Measurements from ENCODE around the gene IQSEC3. TPM values are rescaled to one million over a fixed set of nuclear protein-coding genes. Genes with fewer than 3 reads are reported as not detected.
"Not testable (repeated sequence)": the region's sequence is repeated elsewhere in the genome, so short reads cannot be mapped to it uniquely, and the experiment has no call there.

The IQSEC3 gene
- total RNA-seq, 2 experiments from 2014 or later: 2.0 to 2.2 TPM

DNA sequence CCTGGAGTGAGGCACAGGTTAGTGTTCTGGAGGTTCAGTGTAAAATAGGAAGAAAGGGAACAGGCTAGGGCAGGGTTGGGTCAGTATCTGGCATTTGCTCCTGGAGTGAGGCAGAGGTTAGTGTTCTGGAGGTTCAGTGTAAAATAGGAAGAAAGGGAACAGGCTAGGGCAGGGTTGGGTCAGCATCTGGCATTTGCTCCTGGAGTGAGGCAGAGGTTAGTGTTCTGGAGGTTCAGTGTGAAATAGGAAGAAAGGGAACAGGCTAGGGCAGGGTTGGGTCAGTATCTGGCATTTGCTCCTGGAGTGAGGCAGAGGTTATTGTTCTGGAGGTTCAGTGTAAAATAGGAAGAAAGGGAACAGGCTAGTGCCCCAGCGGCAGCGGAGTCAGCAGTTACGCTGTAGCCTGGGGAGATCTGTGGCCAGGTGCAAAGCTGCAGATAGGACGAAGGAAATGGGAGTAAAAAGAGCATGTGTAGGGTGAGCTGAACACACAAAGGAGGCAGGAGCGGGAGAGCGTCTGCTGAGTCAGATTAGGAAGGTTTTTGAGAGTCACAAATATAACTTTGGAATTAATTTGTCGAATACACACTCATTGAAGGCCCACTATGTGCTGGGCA is 67.2 kb downstream of the IQSEC3 start:
- H3K4me3 Mint-ChIP-seq; ATAC-seq; H3K27me3 Mint-ChIP-seq; H3K36me3 Mint-ChIP-seq; CTCF ChIA-PET; H3K9me3 Mint-ChIP-seq (ENCODE audit: low read depth); DNase-seq; H3K27ac Mint-ChIP-seq; H3K4me1 Mint-ChIP-seq: not testable (repeated sequence)

DNA sequence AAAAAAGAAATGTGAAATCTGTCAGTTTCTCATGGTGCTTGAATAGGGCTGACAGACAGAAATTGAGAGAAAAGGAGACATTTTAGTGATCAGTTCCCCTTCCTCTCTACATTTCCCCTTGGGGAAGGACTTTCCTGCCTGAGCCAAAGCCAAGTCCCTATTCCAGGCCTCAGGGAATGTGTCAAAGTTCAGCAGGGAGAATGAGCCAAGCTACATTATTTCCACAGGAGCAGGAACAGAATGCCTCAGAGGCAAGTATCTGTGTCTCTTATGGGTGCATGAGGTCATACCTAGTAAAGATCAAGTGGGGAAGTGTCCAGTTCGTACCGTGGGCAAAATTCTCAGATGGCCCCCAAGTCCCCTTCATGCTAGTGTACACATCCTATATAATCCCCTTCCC is 68.6 kb downstream of the IQSEC3 start:
- no peak overlapping the region for H3K4me3 Mint-ChIP-seq
- DNase-seq (no peak), ATAC-seq (no peak)
- H3K4me1 Mint-ChIP-seq: peaks cover 6% of the 10 kb centered on the region
- no peaks in the 10 kb centered on the region for H3K9me3 Mint-ChIP-seq (ENCODE audit: low read depth)
- H3K36me3 Mint-ChIP-seq: no peaks in the 10 kb centered on the region
- H3K27me3 Mint-ChIP-seq: peaks cover 13% of the 10 kb centered on the region
- CTCF ChIA-PET: no interaction called here
- H3K27ac Mint-ChIP-seq: no peak overlapping the region

DNA sequence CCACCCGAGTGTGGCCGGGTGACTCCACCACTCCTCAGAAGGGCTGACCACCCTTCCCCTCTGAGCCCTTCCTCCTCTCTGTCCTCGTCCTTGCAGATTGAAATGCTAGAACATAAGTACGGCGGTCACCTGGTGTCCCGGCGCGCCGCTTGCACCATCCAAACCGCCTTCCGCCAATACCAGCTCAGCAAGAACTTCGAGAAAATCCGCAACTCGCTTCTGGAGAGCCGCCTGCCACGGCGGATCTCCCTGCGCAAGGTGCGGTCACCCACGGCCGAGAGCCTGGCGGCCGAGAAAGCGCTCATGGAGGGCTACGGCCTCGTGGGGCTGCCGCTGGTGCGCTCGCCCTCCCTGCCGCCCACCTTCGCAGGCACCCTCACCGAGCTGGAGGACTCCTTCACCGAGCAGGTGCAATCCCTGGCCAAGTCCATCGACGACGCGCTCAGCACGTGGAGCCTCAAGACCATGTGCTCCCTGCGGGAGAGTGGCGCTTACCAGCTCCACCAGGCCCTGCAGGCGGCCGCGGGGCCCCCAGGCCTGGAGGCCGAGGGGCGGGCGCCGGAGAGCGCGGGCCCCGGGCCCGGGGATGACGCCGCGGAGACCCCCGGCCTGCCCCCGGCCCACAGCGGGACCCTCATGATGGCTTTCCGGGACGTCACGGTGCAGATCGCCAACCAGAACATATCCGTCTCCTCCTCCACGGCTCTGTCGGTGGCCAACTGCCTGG is 71.8 kb downstream of the IQSEC3 start:
- peak overlapping the region; percentile 48 for H3K27ac Mint-ChIP-seq

DNA sequence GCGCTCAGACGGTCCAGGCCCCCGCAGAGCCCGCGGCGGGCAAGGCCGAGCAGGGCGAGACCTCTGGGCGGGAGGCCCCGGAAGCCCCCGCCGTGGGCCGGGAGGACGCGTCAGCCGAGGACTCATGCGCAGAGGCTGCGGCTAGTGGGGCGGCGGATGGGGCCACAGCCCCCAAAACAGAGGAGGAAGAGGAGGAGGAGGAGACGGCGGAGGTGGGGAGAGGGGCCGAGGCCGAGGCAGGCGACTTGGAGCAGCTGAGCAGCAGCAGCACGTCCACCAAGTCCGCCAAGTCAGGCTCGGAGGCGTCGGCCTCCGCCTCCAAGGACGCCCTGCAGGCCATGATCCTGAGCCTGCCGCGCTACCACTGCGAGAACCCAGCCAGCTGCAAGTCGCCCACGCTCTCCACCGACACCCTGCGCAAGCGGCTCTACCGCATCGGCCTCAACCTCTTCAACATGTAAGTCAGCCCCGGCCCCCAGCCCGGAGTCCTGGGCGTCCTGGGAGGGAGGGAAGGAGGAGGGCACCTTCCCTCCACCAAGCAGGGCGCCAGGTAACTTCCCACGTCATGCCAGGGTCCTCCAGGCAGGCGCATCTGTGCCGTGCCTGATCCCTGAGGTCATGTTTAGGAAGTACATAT is 72.4 kb downstream of the IQSEC3 start:
- peaks cover 22% of the 10 kb centered on the region for H3K27me3 Mint-ChIP-seq
- H3K36me3 Mint-ChIP-seq: no peaks in the 10 kb centered on the region
- CTCF ChIA-PET: interaction anchor here (0.6 kb wide), 1 partner anchor 52 kb away, joined by 3 read pairs; no protein-coding TSS in a partner anchor
- H3K4me3 Mint-ChIP-seq: peak overlapping the region; percentile 71
- peak; percentile 55 for ATAC-seq
- peak; percentile 45 for DNase-seq
- H3K27ac Mint-ChIP-seq: peak overlapping the region; percentile 66
- no peaks in the 10 kb centered on the region for H3K9me3 Mint-ChIP-seq (ENCODE audit: low read depth)
- H3K4me1 Mint-ChIP-seq: peaks cover 6% of the 10 kb centered on the region

More for the DNA sequence above, 71.8 kb downstream of the IQSEC3 start:
- Mint-ChIP-seq H3K36me3 (no peaks in the 10 kb centered on the region), H3K9me3 (ENCODE audit: low read depth) (no peaks in the 10 kb centered on the region), H3K4me3 (peak overlapping the region; percentile 71), H3K27me3 (peaks cover 22% of the 10 kb centered on the region), H3K4me1 (peaks cover 6% of the 10 kb centered on the region)
- CTCF ChIA-PET: no interaction called here
- ATAC-seq (no peak), DNase-seq (no peak)

DNA sequence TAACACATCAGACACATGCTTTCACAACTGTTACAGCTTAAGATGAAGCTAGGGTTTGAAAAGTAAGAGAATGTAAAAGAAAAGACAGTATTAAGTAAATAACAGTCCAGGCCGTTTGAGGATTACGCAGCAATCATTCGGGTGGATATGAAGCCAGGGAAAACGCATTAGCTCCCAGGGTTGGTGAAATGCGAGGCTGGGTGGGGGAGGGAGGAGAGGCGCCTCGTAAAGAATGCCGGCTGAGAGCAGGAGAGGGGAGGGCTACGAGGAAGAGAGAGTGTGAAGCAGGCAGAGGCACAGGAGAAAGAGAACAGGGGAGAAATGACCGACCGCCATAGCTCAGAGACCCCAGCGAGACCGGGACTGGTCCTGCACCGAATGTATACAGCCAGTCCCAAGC is 73.0 kb downstream of the IQSEC3 start:
- Mint-ChIP-seq H3K4me1 (peaks cover 9% of the 10 kb centered on the region), H3K4me3 (peak overlapping the region; percentile 71), H3K27ac (no peak overlapping the region), H3K9me3 (ENCODE audit: low read depth) (no peaks in the 10 kb centered on the region), H3K27me3 (peaks cover 22% of the 10 kb centered on the region), H3K36me3 (no peaks in the 10 kb centered on the region)
- CTCF ChIA-PET: interaction anchor here (0.6 kb wide), 1 partner anchor 53 kb away, joined by 3 read pairs; no protein-coding TSS in a partner anchor
- DNase-seq: no peak
- no peak for ATAC-seq

DNA sequence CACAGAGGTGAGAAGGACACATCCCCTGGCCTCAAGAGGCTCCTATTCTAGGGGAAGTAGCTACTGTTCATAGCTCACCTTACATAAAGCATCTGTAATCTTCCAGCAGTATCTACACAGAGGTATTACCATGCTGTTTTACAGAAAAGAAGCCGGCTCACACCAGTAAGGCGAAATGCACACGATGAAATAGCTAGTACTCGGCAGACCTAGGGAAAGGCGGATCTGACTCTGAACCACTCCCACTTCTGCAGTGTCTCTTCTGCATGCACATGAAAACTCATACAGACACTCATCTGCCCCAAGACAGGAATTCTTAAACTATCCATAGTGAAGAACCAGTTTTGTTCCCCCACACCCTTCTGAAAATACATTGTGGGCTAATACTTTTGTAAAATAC is 73.6 kb downstream of the IQSEC3 start:
- peaks cover 9% of the 10 kb centered on the region for H3K4me1 Mint-ChIP-seq
- DNase-seq (no peak), ATAC-seq (no peak)
- no peaks in the 10 kb centered on the region for H3K9me3 Mint-ChIP-seq (ENCODE audit: low read depth)
- H3K27ac Mint-ChIP-seq: no peak overlapping the region
- peaks cover 22% of the 10 kb centered on the region for H3K27me3 Mint-ChIP-seq
- no peak overlapping the region for H3K4me3 Mint-ChIP-seq
- CTCF ChIA-PET: no interaction called here
- H3K36me3 Mint-ChIP-seq: no peaks in the 10 kb centered on the region

DNA sequence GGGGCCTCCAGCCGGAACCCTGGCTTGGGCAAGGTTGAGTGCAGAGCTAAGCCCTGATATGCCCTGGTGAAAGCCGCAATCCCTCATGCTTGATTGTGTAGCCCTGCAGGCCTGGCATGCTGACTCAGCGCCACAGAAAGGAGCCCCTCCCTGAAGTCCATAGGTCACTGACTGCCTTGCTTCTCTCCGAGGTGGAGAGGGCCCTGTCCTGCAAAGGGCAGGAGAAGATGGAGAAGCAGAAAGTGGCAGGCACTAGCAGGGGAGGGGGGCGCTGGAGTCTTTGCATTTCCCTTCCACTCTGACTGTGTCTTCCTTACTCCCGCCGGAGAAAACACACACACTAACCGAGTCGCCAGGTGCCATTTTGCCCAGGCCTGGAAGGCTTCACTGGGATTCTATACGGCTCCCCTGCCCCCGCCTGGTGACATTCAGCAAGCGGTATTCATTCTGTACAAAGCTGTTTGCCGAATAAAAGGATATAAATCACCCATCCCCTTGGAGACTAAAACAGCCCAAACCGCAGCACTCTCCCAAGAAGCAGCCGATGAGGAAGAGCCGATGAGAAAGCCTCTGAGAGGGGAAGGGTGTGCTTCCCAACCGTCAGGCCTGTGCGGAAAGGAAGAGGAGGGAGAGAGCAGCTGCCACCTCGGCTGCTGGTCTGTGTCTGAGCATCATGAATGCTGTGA is 77.5 kb downstream of the IQSEC3 start:
- DNase-seq: no peak
- no peak for ATAC-seq
- Mint-ChIP-seq H3K9me3 (ENCODE audit: low read depth) (no peaks in the 10 kb centered on the region), H3K4me3 (no peak overlapping the region), H3K36me3 (no peaks in the 10 kb centered on the region), H3K27me3 (peaks cover 19% of the 10 kb centered on the region), H3K4me1 (peaks cover 8% of the 10 kb centered on the region), H3K27ac (no peak overlapping the region)
- CTCF ChIA-PET: no interaction called here

DNA sequence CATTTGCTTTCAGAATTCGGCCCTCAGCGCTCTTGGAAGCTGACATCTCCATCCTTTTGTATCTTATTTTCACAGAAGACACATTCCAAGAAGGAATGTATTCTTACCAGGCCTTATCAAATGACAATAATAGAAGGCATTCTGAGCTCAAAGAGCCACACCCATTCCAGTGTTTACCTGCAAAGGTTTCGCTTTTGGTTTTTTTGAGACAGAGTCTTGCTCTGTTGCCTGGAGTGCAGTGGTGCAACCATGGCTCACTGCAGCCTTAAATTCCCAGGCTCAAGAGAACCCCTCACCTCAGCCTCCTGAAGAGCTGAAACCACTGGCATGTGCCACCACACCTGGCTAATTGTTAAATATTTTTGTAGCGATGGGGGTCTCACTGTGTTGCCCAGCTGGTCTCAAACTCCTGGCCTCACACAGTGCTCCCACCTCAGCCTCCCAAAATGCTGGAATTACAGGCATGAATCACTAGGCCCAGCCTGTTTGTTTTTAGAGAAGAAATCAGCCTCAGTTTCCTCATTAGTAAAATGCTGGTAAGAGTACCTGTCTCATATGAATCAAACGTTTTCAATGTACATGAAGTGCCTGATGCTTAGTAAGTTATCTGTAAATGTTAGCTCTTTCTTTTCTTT is 78.2 kb downstream of the IQSEC3 start:
- no peaks in the 10 kb centered on the region for H3K36me3 Mint-ChIP-seq
- H3K4me1 Mint-ChIP-seq: peaks cover 3% of the 10 kb centered on the region
- H3K27me3 Mint-ChIP-seq: peaks cover 12% of the 10 kb centered on the region
- H3K9me3 Mint-ChIP-seq (ENCODE audit: low read depth): no peaks in the 10 kb centered on the region
- CTCF ChIA-PET: interaction anchor here (1.1 kb wide), 1 partner anchor 46 kb away, joined by 4 read pairs; no protein-coding TSS in a partner anchor
- H3K4me3 Mint-ChIP-seq: no peak overlapping the region
- no peak for DNase-seq
- no peak for ATAC-seq
- H3K27ac Mint-ChIP-seq: no peak overlapping the region

DNA sequence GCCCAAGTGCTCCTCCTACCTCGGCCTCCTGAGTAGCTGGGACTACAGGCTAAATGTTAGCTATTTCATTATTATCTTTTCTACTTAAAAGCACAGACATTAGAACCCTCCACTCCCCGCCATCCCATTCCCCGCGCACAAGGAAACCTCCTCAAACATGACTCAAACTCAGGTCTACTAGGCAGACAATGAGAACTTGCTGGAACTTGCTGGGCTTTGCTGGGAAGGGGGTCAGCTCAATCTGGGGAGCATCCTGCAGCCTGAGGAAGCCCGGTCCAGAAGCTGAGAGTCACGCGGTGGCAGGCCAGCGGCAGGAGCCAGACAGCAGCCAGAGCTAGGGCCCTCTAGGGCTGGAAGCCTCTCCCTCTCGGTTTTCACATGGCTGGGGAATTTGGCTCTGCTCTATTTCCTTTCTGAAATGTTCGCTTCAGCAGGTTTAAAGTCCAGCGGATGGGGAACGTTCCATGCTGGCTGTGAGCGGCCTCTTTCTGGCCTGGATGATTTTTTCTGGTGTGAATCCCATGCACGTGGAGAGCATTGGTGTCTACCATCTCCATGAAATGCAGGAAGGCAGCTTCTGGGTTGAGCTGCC is 78.9 kb downstream of the IQSEC3 start:
- ATAC-seq (no peak), DNase-seq (no peak)
- Mint-ChIP-seq H3K4me3 (no peak overlapping the region), H3K4me1 (peaks cover 3% of the 10 kb centered on the region), H3K36me3 (no peaks in the 10 kb centered on the region), H3K9me3 (ENCODE audit: low read depth) (no peaks in the 10 kb centered on the region), H3K27ac (no peak overlapping the region), H3K27me3 (peaks cover 6% of the 10 kb centered on the region)
- CTCF ChIA-PET: interaction anchor here (1.1 kb wide), 1 partner anchor 45 kb away, joined by 4 read pairs; no protein-coding TSS in a partner anchor

DNA sequence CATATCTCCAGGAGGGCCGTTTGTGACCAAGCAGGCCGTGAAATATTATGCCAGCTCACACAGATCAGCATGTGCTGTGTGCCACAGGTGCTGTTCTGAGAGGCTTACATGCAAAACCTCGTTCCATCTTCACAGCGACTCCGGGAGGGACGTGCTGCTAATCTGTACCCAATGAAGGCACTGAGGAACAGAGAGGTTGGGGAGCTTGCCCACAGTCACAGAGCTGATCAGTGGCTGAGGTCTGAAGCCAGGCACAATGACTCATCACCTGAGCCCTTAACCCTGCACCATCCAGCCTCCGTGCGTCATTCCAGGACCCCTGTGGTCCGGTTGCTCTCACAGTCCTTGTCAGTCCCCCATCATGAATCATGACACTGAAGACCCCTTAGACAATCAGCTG is 80.7 kb downstream of the IQSEC3 start:
- DNase-seq: no peak
- Mint-ChIP-seq H3K36me3 (no peaks in the 10 kb centered on the region), H3K27ac (no peak overlapping the region), H3K27me3 (peaks cover under 1% of the 10 kb centered on the region), H3K4me3 (no peak overlapping the region), H3K4me1 (peaks cover 3% of the 10 kb centered on the region), H3K9me3 (ENCODE audit: low read depth) (no peaks in the 10 kb centered on the region)
- CTCF ChIA-PET: no interaction called here
- ATAC-seq: no peak

DNA sequence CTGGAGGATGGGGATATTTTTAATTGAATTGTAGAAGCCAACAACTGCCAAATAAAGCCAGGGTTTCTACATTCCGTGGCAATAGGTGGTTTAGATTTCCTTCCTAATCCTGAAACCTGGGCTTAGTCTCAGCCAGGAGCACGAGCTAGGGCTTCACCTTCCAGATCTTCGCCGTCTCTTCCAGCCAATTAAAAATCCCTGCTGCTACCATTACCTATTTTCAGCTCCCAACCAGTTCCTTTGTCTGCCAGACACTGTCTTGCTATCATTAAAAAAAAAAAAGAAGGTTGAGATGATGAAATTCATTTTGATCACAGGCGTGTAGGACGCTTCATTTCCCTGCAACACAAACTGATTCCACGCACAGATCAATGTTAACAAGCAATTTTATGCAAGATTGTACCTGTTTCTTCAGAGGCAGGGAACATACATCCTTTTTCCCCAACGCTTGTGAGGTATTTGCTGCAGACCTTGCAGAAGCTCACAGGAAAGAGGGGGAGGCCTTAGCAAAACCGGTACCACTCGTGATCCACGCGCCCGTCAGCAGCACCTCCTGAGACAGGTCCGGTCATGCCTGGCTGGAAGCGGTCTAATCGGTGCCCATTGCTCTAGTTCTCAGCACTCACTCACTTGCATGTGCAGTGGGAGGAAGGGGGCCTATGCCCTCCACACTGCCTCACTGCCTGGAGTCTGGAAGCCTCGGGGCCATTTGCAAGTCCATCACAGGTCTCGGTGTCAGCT is 82.3 kb downstream of the IQSEC3 start:
- no peak overlapping the region for H3K27ac Mint-ChIP-seq
- no peak overlapping the region for H3K4me3 Mint-ChIP-seq
- CTCF ChIA-PET: no interaction called here
- H3K4me1 Mint-ChIP-seq: peaks cover 3% of the 10 kb centered on the region
- no peaks in the 10 kb centered on the region for H3K9me3 Mint-ChIP-seq (ENCODE audit: low read depth)
- no peaks in the 10 kb centered on the region for H3K27me3 Mint-ChIP-seq
- no peaks in the 10 kb centered on the region for H3K36me3 Mint-ChIP-seq
- ATAC-seq (no peak), DNase-seq (no peak)

DNA sequence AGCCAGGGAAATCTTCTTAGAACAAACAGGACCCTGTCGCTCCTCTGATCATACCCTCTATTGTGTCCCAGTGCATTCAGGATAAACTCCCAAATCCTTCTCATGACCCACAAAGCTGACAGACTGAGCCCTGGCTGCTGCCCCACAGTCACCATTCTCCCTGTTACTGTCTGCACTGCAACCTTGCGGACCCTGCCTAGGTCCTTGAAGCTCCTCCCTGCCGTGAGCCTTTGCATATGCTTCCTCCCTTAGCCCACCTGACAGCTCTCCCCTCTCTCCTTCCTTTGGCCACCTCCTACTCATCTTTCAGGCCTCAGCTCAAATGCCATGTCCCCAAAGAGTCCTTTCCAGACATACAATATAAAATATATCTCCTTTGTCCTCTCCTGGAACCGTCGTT is 85.0 kb downstream of the IQSEC3 start:
- no peaks in the 10 kb centered on the region for H3K27me3 Mint-ChIP-seq
- H3K4me1 Mint-ChIP-seq: no peaks in the 10 kb centered on the region
- no peaks in the 10 kb centered on the region for H3K36me3 Mint-ChIP-seq
- no peak overlapping the region for H3K4me3 Mint-ChIP-seq
- no peaks in the 10 kb centered on the region for H3K9me3 Mint-ChIP-seq (ENCODE audit: low read depth)
- CTCF ChIA-PET: interaction anchor here (0.9 kb wide), 1 partner anchor 69 kb away, joined by 3 read pairs; no protein-coding TSS in a partner anchor
- ATAC-seq (no peak), DNase-seq (no peak)
- H3K27ac Mint-ChIP-seq: no peak overlapping the region

All from activated CD8-positive, alpha-beta memory T cell treated with anti-CD3 and anti-CD28 coated beads, Interleukin-2, amount 10 ng/mL, durations not matched to agents 7 days and 5 days (primary cell).